ENCODE results near the gene APBA3.

GRCh38 chr19:3783660-3784584 lies 22.4 kb upstream of the APBA3 start:
- TF ChIP-seq POLR2A (IDR thresholded peaks at IDR 0.05; ENCODE audit: low read length) (no peak), GATA1 (IDR thresholded peaks at IDR 0.05; ENCODE audit: low read depth, low read length) (no peak)

All from erythroblast (primary cell).